Activated gamma-delta T cell treated with Interleukin-2 at 50 U/mL for 16 hours (primary cell): Measurements from ENCODE around the gene PILRA.
"Not testable (repeated sequence)": the region's sequence is repeated elsewhere in the genome, so short reads cannot be mapped to it uniquely, and the experiment has no call there.

Experiments used
- DNase-seq: peaks from one replicate; pipeline ENCODE4 v3.0.0-alpha.2; 2020

PILRA gene

DNA sequence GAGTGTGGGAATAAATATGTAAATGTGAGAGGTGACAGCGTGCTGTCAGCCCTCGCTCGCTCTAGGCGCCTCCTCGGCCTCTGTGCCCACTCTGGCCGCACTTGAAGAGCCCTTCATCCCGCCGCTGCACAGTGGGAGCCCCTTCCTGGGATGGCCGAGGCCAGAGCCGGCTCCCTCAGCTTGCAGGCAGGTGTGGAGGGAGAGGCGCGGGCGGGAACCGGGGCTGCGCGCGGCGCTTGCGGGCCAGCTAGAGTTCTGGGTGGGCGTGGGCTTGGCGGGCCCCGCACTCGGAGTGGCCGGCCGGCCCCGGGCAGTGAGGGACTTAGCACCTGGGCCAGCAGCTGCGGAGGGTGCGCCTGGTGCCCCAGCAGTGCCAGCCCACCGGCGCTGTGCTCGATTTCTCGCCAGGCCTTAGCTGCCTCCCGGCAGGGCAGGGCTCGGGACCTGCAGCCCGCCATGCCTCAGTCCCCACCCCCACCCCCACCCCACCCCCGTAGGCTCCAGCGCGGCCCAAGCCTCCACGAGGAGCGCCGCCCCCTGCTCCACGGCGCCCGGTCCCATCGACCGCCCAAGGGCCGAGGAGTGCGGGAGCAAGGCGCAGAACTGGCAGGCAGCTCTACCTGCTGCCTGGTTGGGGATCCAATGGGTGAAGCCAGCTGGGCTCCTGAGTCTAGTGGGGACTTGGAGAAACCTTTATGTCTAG lies 8.4 kb downstream of the PILRA start:
- not testable (repeated sequence) for DNase-seq

DNA sequence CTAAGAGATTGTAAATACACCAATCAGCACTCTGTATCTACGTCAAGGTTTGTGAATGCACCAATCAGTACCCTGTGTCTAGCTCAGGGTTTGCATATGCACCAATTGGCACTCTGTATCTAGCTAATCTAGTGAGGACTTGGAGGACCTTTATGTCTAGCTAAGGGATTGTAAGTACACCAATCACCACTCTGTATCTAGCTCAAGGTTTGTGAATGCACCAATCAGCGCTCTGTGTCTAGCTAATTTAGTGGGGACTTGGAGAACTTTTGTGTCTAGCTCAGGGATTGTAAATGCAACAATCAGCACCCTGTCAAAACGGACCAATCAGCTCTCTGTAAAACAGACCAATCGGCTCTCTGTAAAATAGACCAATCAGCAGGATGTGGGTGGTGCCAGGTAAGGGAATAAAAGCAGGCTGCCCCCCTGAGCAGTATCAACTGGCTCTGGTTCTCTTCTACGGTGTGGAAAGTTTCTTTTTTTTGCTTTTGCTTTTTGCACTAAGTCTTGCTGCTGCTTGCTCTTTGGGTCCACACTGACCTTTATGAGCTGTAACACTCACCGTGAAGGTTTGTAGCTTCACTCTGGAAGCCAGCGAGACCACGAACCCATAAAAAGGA lies 9.1 kb downstream of the PILRA start:
- DNase-seq, result not testable (repeated sequence)

DNA sequence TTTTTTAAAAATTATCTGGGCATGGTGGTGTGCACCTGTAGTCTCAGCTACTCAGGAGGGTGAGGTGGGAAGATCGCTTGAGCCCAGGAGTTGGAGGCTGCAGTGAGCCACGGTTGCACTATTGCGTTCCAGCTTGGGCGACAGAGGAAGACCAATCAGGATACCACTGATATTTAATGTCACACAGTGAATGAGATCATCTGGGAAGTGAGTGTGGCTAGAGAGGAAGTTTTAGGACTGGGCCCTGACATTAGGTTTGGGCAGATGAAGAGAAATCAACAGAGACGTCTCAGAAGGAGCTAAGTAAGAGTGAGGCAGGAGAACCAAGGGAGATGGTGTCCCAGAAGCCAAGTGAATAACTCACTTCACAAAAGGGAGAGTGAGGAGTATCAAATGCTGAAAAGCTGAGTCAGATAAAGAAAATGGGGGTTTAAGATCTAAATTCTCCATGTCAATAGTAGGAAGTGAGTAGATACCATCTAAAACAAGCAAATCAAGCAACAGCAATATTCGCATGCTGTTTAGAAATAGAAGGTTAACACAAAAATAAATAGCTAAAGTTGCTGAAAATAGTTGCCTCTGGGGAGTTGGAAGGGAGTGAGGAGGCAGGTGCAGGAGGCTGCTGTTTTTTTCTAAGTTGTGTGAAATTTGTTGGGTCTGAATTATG lies 11.5 kb downstream of the PILRA start:
- no peak for DNase-seq

DNA sequence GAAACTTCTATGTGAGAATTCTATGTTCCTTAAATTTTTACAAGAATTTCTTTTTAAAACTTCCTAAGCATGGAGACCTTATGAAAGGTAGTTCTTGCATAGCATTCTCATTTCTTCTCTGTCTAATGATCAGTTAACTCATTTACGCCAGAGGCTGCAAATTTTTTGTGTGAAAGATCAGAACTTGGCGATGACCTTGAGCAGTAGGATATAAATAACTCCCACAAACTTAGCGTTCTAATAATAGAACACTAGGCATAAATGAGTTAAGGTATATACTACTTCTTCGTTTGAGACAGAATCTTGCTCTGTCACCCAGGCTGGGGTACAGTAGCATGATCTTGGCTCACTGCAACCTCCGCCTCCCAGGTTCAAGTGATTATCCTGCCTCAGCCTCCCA lies 13.7 kb downstream of the PILRA start:
- DNase-seq, result no peak

DNA sequence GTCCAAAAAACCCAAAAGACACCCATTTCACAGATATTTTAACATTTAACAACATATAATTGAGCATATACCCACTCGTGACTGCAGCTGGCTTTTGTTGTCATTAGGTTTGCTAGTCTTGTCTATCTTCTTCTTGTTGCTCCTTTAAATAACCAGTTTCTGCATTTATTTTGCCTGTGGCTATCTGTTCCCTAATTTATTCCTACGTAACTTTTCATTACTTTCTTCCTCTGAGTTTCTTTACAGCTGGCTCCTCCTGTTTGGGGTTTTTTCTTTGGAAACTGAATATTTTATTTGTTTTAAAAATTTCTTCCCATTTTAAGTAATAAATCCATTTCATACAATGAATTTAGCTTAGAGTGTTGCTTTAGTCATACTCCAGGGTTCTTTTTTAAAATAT lies 14.4 kb downstream of the PILRA start:
- DNase-seq, result no peak

DNA sequence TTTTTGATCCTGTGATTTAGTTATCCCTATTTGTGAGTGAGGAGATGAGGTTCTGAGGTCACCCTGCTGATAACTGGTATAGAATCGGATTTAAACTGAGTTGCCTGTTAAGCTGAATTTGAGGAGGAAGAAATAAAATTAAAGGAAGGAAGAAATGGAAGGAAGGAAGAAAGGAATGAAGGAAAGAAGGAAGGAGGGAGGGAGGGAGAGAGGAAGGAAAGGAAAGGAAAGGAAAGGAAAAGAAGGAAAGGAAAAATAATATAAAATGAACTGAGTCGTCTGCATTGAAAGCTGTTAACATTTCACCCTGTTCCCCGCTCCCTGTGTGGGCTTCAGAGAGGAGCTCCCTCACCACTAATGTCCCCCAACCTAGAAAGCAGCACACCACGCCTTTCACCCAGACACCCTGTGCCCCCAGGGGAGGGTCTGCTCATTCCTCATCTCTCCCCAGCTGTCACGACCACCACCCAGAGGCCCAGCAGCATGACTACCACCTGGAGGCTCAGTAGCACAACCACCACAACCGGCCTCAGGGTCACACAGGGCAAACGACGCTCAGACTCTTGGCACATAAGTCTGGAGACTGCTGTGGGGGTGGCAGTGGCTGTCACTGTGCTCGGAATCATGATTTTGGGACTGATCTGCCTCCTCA lies 16.3 kb downstream of the PILRA start:
- no peak for DNase-seq

DNA sequence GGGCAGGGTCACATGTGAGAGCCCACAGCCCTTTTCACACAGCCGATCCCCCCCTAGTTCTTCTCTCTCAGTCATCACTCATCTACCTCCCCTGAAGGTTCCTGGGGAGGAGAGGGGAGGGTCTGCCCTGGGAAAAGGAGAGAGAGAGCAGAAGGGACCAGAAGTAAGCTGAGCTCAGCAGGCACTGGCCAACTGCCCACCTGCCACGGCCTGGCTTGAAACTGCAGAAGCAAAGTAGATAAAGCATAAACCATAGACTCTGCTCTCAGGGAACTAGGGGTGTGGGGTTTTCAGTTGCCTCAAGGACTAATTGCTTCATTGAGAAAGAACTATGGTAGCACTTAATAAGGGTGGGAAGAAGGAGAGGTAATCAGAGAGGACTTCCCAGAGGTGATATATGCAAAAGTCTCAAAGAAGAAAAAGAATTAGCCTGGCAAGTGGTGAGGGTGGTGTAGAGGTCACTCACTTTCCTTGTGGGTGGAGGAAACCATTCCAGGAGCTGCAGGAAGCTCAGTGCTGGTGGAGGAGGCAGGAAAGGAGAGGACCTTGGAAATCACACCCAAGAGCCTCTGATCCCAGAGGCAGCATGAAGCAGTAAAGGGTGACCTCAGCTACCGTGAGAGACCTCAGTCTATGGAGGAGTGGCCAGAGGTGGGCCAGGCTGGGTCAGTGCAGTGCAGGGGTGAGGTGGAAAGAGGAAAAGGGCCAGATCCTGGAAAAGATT lies 17.2 kb downstream of the PILRA start:
- DNase-seq, result no peak

DNA sequence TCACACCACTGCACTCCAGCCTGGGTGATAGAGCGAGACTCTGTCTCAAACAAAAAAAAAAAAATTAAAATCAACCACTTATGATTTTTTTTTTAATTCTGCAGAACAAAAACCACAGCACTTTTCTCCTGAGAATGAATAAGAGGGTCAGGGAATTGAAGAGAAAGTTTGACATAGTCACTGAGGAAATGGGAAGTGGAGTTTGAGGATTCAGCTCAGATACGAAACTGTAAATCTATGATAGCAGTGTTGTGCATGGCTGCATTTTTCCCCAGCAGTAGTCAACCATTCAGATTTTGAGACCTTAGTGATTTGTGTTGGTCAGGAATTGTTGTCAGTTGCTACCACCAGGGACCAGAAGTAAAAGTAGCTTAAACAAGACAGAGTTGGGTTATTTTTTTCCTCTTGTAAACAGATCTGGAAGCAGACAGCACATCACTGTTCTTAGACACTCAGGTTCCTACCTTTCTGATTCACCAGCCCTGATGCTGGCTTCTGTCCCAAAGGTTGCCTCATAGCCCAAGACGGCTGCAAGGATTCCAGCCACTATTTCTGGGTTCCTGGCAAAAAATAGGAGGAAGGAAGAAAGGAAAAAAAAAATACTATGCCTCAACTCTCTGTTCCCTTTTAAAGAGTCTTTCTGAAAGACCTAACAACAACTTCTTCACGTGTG lies 20.1 kb downstream of the PILRA start:
- DNase-seq, result no peak

DNA sequence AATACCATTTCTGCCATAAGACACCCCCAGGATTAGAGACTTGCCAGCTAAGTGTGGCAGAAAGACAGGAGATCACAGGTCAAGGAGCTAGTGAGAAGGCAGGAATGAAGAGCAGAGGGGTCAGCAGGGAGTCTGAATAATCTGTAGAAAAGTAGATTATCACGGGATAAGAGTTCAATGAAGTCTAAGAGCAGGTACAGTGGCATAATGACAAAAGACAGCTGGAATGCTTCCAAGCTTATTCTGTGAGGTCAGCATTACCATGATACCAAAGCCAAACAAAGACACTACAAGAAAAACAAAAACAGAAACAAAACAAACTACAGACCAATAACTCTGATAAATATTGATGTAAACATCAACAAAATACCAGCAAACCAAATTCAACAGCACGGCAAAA lies 20.8 kb downstream of the PILRA start:
- DNase-seq, result no peak

DNA sequence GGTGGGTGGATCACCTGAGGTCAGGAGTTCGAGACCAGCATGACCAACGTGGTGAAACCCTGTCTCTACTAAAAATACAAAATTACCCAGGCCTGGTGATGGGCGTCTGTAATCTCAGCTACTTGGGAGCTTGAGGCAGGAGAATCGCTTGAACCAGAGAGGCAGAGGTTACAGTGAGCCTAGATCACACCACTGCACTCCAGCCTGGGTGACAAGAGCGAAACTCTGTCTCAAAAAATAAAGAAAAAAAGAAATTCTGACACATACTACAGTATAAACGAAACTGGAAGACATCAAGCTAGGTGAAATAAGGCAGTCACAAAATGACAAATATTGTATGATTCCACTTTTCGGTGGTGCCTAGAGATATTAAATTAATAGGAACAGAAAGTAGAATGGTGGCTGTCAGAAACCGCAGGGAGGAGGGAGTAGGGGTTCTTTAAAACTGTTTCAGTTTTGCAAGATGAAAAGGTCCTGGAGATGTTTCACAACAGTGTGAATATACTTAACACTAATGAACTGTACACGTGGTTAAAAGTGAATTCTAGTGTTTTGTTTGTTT lies 23.2 kb downstream of the PILRA start:
- DNase-seq, result no peak

DNA sequence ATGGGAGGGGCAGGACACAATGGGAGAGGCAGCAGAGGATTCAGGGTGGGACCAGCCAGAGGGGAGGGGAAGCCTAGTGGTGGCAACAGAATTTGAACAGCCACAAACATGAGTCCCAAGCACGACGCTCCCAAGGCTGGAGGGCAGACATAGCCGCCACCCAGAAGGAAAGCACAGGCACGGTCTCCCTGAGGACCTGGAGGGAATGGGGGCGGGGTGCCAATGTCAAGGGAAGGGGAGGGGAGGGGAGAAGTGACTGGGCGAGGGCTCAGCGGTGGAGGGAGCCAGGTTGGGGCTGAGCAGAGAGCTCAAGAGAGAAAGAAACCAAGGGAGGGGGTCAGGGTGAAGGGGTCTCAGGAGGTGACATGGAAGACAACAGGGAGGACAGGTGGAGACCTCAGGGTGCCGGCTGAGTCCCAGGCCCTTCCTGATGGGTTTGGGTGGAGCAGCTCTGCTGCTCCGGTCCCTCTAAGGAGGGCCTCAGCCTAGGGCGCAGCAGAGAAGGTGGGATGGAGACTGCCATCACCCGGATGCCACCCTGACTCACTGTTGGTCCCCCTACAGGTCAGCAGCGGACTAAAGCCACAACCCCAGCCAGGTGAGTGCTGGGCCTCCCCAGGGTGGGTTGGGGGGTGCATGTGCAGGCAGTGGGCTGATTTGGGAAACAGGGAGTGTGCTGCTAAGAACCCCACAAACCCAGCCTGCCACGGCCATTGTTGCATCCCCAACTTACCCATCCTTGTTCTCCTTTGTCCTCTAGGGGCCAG lies 24.2 kb downstream of the PILRA start:
- no peak for DNase-seq

DNA sequence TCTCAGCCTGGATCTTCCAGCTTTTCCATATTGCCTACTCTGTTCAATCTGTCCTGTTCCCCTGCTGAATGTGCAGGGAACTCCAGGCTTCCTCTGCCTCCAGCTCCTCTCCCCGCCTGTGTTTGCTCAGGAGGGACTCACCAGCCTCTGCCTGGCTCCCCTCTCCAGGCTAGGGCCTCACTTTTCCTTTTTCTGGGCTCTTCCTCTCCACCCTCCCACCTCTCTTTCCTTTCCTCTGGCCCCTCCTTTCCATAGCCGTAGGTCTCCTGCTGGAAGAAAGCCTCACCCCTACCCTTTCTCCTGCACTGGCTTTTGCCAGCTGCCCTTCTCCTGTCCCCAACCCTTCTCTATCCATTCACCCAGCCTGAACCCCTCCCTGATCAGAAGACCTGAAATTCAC lies 25.0 kb downstream of the PILRA start:
- no peak for DNase-seq

DNA sequence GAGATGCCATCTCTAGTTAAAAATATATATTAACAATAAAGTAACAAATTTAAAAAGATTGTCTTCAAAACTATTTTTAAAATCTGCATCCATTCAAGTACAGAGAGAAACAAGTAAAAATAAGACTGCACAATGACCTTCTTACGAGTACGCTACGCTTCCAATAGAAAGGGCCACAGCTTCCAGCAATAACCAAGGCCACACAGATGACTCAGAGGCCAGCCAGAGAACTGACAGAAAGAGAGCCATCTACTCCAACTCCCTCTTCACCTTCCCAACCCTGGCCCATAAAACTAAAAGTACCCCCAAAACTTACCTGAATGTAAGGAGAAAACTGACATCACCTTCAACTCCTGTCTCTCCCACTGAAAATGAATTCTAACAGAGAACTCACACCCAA lies 26.8 kb downstream of the PILRA start:
- no peak for DNase-seq

DNA sequence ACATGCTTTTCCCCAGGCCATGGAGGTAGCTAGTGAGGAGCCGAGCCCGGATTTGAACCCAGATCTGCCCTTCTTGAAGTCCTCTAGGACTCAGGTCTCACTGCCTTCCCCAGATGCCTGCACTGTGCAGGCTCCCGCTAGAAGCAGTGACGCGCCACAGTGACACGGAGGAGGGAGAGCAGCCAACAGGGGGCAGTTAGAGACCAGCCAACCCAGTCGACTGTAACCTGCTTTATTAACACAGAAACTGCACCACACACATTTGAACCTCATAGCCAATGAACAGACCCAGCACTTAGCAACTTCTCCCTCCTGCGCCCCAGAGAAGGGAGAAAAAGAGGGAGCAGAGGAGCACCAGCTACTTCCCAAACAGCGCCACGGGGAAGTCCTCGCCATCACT lies 27.4 kb downstream of the PILRA start:
- no peak for DNase-seq

DNA sequence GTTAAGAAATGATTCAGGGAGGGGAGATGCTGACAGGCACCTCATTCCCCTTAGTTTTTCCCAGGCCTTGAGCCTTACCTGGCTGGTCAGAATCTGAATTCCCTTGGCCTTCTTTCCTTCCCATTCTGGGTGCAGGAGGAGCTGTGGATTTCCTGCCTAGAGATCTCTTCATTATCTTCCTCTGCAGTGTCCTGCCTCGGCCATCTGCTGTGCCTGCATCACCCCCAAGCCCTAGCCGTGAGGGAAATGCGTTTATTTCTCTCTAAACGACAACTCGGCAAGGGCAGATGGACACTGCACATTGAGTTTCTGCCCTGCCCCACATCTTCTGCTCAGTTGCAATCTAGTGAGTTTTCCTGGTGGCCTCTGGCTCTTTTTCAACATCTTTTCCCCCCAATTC lies 28.5 kb downstream of the PILRA start:
- DNase-seq, result no peak

DNA sequence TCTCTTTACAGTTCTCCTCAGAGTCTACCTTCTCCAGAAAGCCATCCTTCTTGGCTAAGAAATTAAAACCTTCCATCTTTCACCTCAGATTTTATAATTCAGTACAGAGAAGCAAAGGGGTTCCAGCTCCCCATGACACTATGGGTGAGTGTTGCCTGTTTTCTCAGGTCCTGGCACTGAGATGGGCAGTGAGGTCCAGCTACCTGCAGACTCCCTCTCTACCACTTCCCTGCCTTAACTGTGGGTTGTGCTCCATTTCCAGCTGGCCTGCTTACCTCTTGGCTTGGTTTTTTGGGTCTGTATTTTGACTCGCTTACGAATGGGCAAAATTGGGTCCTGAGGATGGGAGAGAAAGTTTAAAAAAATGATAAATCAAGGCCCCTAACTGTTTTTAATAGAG lies 29.0 kb downstream of the PILRA start:
- DNase-seq, result no peak

DNA sequence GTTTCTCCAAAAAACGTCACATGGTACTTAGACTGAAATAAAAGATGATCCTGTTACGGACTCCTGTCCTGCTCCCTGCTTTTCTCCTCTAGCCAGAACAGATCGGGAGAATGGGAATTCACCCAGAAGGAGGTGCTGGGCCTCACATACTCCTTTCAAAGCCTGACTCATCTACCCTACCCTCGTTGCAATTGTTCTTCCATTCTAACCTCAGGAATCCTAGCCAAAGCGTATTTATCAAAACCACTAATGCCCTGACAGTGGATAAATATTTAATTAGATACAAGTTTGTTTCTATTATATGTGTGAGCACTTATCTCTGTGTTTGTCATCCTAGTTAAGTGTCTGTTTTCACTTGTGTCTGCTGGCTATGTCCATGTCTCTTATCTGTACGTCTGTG lies 33.5 kb downstream of the PILRA start:
- DNase-seq, result no peak

DNA sequence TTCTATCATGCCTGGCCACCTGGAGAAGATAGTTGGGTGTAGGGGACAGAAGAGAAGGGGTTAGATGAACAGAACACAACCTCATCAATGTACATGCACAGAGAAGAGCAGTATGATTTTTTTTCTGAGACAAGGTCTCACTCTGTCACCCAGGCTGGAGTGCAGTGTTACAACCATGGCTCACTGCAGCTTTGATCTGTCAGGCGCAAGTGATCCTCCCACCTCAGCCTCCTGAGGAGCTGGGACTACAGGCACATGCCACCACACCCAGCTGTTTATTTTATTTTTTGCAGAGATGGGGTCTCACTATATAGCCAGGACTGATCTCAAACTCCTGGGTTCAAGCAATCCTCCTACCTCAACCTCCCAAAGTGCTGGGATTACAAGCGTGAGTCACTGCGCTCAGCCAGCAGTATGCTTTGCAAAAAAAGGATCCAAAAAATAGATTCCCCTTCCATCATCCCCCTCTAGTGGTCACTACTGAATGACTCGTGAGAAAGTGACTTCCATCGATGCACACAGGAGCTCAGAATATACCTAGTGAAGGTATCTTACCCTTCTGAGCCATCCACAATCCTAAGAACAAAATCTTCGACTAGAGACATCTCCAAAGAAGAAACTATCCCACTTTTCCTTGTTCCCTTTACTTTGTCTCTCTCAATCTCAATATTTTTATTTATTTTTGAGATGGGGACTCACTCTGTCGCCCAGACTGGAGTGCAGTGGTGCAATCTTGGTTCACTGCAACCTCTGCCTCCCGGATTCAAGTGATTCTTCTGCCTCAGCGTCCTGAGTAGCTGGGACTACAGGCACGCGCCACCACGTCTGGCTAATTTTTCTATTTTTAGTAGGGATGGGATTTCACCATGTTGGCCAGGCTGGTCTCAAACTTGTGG lies 34.2 kb downstream of the PILRA start:
- peak; percentile 42 for DNase-seq

DNA sequence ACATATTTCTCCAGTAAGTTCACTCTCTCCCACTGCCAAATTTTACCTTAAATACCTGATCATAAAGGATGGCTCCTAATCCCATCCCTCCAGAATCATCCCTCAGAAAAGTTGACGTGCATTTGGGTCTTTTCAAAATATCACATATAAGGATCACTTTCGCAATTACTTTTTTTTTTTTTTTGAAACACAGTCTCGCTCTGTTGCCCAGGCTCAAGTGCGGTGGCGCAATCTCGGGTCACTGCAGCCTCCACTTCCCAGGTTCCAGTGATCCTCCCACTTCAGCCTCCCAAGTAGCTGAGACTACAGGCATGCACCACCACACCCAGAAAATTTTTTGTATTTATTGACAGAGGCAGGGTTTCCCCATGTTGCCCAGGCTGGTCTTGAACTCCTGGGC lies 37.8 kb downstream of the PILRA start:
- no peak for DNase-seq

DNA sequence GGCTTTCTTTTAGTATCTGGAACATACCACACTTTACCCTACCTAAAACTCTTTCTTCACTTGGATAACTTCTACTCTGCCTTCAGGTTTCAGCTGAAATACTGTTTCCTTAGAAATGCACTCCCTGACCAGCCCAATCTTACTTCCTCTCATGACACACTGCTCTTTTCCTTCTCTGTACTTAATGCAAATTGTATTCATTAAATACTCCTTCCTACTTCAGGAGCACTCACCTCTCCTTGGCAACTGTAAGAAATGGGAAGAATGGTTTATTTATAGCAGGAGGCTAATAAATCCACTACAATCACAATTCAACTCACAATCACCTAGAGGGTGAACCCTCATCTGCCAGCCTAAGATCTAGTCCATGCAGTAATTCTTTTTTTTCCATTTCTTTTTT lies 40.1 kb downstream of the PILRA start:
- DNase-seq, result no peak
